Activated T-helper 1 cell treated with anti-CD3 and anti-CD28 coated beads, Interleukin-2, amount 50 U/mL, for 16 hours (primary cell): Measurements from ENCODE around the gene SH3D19.
A peak's percentile ranks its signal among the peaks of the same experiment; 100 is the strongest.
"Not testable (repeated sequence)": the region's sequence is repeated elsewhere in the genome, so short reads cannot be mapped to it uniquely, and the experiment has no call there.

ENCODE experiments used
- DNase-seq, 2 donors: peaks; one replicate each; pipeline ENCODE4 v3.0.0-alpha.2; 2020; ENCODE audit warnings: low read depth in 1 of 2, low spot score in 1 of 2

Gene SH3D19

DNA sequence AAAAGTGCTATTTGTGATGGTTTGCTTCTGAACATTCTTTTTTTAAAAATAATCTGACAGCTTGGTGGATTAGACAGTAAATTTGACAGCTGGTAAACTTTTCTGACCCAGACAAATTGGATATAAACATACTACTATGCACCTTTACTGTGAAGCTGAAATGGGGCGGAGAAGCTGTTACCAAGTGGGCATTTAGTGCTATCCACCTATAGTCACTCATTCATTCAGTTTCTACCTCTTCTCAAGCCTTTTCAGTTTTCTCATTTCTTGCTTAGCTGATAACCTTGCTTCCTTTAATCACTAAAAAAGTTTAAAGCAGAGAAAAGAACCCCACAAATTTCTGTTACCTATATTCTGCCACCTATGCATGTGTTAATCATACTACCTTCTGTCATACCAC is 220.8 kb downstream of the SH3D19 start:
- DNase-seq = no peak

DNA sequence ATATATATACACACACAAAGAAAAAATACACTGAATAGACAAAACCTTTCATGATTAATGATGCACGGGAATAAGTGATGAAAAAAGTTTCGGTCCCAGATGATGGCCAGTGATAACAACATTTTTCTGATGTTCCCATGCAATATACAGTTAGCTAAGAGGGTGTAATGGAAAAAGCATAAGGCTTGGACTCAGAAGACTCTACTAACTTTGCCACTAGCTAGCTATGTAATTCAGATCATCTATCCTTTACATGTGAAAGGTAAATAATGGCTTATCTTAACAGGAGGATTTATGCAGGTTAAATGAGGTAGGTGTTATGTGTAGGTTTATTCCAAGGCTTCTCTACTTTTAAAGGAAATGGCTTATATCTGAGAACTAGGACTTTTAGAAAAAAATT is 221.6 kb downstream of the SH3D19 start:
- no peak for DNase-seq

DNA sequence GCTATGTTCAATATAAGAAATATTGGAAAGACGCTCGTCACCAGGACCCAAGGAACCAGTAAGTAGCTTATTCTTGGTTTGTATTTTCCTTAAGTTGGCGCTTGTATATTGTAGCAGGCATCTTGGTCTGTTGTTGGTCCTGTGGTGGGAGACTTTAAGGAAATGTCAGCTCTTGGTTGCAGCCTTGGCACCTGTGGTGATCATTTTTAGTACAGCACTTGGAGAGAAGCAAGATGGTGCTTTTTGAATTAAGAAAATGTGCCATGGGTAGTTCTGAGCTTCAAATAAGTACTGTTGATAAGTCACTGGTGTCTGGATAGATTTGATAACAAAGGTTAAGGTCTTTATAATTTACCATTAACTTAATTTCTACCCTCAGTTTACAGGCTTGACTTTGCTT is 224.9 kb downstream of the SH3D19 start:
- no peak for DNase-seq

DNA sequence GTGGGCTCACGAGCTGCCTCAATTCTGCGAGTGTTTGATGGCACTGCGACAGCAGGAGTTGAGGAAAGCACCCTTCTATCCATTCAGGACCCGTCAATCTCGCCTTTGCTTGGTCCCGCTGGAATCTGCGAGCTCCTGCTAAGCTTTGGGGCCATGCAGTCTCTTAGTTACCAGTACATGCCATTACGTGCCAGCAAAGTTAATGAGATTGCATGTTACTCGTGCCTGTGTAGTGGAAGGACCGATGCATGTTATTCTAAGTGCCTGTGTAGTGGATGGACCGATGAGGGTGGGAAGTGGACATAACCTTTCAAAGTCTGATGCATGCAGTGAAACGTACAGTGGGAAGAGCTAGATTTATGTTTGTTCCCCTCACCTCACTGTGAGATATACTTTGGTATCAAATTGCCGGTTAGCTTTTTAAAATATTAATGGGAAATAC is 225.4 kb downstream of the SH3D19 start:
- no peak for DNase-seq

DNA sequence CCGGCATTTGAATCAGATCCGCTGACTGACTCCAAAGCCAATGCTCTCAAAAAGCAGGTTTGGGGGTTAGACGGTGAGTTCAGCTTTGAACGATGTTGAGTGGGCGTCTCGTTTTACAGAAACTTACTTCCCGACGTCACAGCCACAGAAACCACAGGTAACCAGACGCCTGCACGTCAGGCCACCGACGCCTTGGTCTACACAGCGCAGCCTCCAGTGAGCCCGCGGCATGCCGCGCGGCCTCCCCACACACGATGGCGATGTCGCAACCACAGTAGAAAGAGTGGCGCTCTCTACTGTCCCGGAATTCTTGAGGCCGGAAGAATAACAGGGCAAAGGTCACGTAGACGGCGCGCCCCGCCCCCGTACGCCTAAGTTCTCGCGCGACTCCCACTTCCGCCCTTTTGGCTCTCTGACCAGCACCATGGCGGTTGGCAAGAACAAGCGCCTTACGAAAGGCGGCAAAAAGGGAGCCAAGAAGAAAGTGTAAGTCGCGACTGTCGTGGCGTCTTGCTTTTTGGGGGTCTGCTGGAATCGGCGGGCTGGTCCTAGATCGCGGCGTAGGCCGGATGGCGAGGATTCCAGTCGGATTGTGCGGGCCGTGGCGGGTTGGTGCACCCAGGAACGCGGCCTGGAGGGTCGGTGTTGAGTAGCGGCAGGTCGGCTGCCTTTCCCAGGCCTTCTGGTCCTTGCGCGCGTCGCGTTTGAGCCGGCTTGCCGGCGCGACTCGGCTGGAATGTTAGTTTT is 226.0 kb downstream of the SH3D19 start, which contains the start of gene RPS3A:
Gene RPS3A (plus strand): TSS at position 400 of the 747 bp plus-strand sequence. CDS start 25 bp downstream, at position 425.
- DNase-seq = peak; percentile 96 to 97

DNA sequence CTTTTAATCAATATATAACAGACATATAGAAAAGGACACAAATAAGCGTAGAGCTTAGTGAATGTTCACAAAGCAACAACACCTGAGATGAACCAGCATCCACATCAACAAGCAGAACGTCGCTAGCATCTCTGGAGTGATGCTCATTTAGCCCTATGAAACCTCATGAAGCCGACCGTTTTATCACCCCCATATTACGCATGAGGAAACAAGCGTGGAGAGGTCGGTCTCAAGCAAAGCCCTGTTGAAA is 226.5 kb downstream of the SH3D19 start:
- DNase-seq = no peak

DNA sequence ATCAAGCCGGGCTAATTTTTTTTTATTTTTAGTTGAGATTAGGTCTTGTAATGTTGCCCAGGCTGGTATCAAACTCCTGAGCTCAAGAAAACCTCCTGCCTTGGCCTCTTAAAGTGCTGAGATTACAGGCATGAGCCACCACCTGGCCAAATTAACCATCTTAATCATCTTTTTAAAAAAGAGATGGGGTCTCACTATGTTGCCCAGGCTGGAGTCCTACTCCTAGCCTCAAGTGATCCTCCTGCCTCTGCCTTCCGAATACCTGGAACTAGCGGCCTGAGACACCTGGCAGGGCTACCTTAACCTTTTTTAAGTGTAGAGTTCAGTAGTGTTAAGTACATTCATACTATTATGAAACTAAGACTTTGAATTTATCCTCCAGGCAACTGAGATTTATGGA is 227.6 kb downstream of the SH3D19 start:
- no peak for DNase-seq

DNA sequence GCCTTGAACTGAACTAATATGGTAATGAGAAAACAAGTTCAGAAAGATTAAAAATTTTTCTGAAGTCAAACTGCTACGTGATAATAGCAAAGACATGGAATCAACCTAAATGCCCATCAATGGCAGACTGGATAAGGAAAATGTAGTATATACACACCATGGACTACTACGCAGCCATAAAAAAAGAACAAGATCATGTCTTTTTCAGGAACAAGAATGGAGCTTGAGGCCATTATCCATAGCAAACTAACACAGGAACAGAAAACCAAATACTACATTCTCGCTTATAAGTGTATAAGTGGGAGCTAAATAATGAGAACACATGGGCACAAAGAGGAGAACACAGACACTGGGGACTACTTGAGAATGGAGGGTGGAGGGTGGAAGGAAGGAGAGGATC is 230.3 kb downstream of the SH3D19 start:
- DNase-seq = no peak

DNA sequence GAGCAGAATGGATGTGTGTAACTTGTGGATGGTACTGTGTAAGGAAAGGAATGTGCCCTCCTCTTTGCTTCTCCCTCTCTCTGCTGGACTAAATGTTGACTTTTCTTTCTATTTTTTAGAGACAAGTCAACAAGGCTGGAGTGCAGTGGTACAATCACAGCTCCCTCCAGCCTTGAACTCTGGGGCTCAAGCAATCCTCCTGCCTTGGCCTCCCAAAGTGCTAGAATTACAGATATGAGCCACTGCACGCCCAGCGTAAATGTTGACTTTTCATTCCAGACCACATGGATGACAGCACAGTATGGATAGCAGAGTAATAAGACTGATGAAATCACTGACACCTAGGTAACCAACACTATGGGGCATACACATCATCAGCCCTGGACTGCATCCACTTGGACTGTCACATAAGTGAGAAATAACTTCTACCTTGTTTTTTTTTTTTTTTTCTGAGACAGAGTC is 231.1 kb downstream of the SH3D19 start:
- no peak for DNase-seq

DNA sequence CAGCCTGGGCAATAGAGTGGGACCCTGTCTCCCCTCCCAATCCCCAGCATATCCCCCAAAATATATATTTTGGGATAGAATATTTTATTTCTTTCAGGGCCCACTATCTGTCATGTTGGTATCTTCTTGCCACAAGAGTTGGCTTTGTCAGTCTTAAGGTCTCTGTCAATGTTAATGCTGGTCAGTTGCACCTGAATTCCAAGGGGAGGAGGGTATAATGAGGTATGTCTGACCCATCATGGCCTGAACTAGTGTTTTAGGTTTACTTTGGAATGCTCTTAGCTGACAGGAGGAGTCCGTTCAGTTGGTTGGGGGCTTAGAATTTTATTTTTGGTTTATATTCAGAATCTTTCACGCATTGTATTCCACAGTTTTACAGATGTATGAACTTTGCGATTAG is 232.2 kb downstream of the SH3D19 start:
- DNase-seq = no peak

DNA sequence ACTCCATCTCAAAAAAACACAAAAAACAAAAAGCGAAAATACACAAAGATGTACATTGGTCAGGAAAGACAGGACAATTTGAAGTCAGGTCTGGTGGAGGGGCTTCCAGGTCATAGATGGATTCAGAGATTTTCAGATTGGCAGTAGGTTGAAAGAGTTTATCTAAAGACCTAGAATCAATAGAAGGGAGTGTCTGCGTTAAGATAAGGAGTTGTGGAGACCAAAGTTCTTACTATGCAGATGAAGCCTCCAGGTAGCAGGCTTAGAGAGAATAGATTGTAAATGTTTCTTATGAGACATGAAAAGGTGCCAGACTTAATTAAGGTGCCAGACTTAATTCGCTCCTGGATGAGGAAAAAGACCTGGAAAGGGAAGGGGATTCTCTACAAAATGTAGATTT is 232.9 kb downstream of the SH3D19 start:
- DNase-seq = no peak

DNA sequence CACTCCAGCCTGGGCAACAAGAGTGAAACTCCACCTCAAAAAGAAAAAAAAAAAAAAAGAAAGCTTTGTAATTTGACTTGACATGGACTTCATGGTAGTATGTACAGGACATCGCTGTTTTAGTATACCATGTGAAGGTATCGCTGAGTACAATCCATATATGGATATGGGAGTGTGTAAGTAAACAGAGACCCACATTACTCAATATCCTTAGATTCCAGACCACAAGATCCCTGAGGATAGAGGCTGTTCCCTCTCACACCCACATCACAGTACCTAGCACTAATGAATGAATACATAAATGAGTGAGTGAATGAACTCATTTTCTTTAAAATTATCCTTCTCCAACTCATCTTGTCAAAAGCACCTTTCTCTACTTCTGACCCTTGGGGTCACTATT is 234.4 kb downstream of the SH3D19 start:
- DNase-seq = no peak

DNA sequence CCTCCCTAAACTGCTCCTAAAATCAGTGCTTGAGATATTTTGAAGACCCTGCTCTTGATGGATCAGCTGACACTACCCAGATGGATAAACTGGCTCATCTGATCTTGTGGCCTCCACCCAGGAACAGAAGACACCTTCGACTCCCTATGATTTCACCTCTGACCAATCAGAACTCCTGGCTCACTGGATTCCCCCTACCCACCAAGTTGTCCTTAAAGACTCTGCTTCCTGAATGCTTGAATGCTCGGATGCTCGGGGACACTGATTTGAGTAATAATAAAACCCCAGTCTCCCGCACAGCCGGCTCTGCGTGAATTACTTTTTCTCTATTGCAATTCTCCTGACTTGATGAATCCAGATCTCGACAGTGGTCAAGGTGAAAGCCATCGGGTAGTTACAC is 237.9 kb downstream of the SH3D19 start:
- no peak for DNase-seq

DNA sequence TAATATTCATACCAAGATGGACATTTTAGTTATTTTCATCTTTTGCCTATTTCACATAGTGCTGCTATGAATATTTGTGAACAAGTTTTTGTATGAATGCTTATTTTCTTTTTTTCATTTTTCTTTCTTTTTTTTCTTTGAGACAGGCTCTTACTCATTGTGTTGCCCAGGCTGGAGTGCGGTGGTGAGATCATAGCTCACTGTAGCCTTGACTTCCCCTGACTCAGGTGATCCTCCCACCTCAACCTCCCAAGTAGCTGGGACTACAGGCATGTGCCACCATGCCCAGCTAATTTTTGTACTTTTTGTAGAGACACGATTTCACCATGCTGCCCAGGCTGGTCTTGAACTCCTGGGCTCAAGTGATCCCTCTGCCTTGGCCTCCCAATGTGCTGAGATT is 247.4 kb downstream of the SH3D19 start:
- not testable (repeated sequence) for DNase-seq

DNA sequence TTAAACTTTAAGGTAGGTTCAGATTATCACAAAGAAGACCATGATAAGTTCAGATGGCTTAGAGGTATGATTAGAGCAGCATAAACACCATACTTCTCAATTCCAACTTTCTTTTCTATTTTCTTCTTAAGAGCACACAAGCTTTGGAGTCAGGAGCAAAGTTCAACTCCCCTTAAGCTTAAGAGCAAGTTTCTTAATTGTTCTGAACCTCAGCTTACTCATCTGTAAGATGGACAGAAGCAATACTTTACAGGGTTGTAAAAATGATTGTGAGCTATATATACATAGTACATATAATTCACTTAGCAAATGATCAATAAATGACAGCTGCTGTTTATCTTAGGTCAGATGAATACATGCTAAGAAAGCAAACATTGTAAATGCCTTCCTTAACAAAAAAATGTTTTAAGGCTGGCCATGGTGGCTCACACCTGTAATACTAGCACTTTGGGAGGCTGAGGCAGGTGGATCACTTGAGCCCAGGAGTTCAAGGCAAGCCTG is 250.9 kb downstream of the SH3D19 start:
- DNase-seq = no peak
